ENCODE data around the gene TMEM119. TPM values are rescaled to one million over a fixed set of nuclear protein-coding genes. Genes with fewer than 3 reads are reported as not detected.

Gene TMEM119
- total and polyA plus RNA-seq, 2 of the 13 experiments (the other 11 are each of a cell fraction or from before 2014, with no cell fraction given): not detected

GRCh38 chr12:108562348-108563135 lies 35.3 kb downstream of the TMEM119 start, which contains the start of gene ISCU (continued):
- TF ChIP-seq DDIT3 (CRISPR knock-in tag; IDR thresholded peaks at IDR 0.05): no peak
- TF ChIP-seq, protein P1, sequence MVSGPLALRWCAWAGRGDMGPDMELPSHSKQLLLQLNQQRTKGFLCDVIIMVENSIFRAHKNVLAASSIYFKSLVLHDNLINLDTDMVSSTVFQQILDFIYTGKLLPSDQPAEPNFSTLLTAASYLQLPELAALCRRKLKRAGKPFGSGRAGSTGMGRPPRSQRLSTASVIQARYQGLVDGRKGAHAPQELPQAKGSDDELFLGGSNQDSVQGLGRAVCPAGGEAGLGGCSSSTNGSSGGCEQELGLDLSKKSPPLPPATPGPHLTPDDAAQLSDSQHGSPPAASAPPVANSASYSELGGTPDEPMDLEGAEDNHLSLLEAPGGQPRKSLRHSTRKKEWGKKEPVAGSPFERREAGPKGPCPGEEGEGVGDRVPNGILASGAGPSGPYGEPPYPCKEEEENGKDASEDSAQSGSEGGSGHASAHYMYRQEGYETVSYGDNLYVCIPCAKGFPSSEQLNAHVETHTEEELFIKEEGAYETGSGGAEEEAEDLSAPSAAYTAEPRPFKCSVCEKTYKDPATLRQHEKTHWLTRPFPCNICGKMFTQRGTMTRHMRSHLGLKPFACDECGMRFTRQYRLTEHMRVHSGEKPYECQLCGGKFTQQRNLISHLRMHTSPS (CRISPR knock-in tag; IDR thresholded peaks at IDR 0.05; ENCODE audit: low read depth): no peak; the same call in 1 of the 2 replicates
- no peak for TF ChIP-seq MXD4 (CRISPR knock-in tag; IDR thresholded peaks at IDR 0.05)
- TF ChIP-seq PHF21A (CRISPR knock-in tag; IDR thresholded peaks at IDR 0.05): peak; percentile 25; the same call in 1 of the 2 replicates
- no peak for TF ChIP-seq KMT2B (CRISPR knock-in tag; IDR thresholded peaks at IDR 0.05)
- TF ChIP-seq CEBPB (IDR thresholded peaks at IDR 0.05; ENCODE audit: borderline replicate concordance, low read depth, low read length): no peak
- no peak for TF ChIP-seq GFI1 (CRISPR knock-in tag; IDR thresholded peaks at IDR 0.05; ENCODE audit: borderline replicate concordance)
- TF ChIP-seq ZC3H13 (CRISPR knock-in tag; IDR thresholded peaks at IDR 0.05): no peak
- TF ChIP-seq ZMYM3 (CRISPR knock-in tag; IDR thresholded peaks at IDR 0.05): no peak
- TF ChIP-seq MIXL1 (CRISPR knock-in tag; IDR thresholded peaks at IDR 0.05): no peak
- no peak for TF ChIP-seq REL (CRISPR knock-in tag; conservative IDR thresholded peaks at IDR 0.05)
- no peak for TF ChIP-seq NONO (IDR thresholded peaks at IDR 0.05)
- TF ChIP-seq NONO (CRISPR knock-in tag; conservative IDR thresholded peaks at IDR 0.05): no peak; the same call in 1 of the 2 replicates
- TF ChIP-seq ZNF17 (CRISPR knock-in tag; IDR thresholded peaks at IDR 0.05): no peak
- TF ChIP-seq, protein P2, sequence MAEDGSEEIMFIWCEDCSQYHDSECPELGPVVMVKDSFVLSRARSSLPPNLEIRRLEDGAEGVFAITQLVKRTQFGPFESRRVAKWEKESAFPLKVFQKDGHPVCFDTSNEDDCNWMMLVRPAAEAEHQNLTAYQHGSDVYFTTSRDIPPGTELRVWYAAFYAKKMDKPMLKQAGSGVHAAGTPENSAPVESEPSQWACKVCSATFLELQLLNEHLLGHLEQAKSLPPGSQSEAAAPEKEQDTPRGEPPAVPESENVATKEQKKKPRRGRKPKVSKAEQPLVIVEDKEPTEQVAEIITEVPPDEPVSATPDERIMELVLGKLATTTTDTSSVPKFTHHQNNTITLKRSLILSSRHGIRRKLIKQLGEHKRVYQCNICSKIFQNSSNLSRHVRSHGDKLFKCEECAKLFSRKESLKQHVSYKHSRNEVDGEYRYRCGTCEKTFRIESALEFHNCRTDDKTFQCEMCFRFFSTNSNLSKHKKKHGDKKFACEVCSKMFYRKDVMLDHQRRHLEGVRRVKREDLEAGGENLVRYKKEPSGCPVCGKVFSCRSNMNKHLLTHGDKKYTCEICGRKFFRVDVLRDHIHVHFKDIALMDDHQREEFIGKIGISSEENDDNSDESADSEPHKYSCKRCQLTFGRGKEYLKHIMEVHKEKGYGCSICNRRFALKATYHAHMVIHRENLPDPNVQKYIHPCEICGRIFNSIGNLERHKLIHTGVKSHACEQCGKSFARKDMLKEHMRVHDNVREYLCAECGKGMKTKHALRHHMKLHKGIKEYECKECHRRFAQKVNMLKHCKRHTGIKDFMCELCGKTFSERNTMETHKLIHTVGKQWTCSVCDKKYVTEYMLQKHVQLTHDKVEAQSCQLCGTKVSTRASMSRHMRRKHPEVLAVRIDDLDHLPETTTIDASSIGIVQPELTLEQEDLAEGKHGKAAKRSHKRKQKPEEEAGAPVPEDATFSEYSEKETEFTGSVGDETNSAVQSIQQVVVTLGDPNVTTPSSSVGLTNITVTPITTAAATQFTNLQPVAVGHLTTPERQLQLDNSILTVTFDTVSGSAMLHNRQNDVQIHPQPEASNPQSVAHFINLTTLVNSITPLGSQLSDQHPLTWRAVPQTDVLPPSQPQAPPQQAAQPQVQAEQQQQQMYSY (CRISPR knock-in tag; IDR thresholded peaks at IDR 0.05): peak; percentile 47; the same call in 1 of the 2 replicates
- no peak for TF ChIP-seq ISX (CRISPR knock-in tag; conservative IDR thresholded peaks at IDR 0.05)
- TF ChIP-seq ZNF350 (CRISPR knock-in tag; IDR thresholded peaks at IDR 0.05; ENCODE audit: borderline replicate concordance, low read depth): peak; percentile 56
- no peak for TF ChIP-seq HNRNPL (IDR thresholded peaks at IDR 0.05; ENCODE audit: low read depth, low read length)
- no peak for TF ChIP-seq IRF1 (CRISPR knock-in tag; IDR thresholded peaks at IDR 0.05; ENCODE audit: low read depth)
- TF ChIP-seq ZNF251 (CRISPR knock-in tag; IDR thresholded peaks at IDR 0.05): no peak
- peak; percentile 27; the same call in 1 of the 2 replicates for TF ChIP-seq BRCA1 (CRISPR knock-in tag; IDR thresholded peaks at IDR 0.05)
- TF ChIP-seq CHD2 (IDR thresholded peaks at IDR 0.05; ENCODE audit: low read depth, low read length): no peak
- no peak for TF ChIP-seq ADNP (CRISPR knock-in tag; IDR thresholded peaks at IDR 0.05)
- peak; percentile 93 for TF ChIP-seq HDAC1 (CRISPR knock-in tag; IDR thresholded peaks at IDR 0.05)
- peak; percentile 91 for TF ChIP-seq PHF20 (CRISPR knock-in tag; IDR thresholded peaks at IDR 0.05)
